ENCODE data around the gene PTPRK. TPM values are rescaled to one million over a fixed set of nuclear protein-coding genes. Genes with fewer than 3 reads are reported as not detected.

Gene PTPRK
- polyA plus RNA-seq, 1 donor (not counting 4 experiments of a cell fraction or from before 2014, with no cell fraction given) = 52.7 TPM

- no peak for TF ChIP-seq EZH2 (IDR thresholded peaks at IDR 0.05; ENCODE audit: low read length)
- TF ChIP-seq, protein P1, sequence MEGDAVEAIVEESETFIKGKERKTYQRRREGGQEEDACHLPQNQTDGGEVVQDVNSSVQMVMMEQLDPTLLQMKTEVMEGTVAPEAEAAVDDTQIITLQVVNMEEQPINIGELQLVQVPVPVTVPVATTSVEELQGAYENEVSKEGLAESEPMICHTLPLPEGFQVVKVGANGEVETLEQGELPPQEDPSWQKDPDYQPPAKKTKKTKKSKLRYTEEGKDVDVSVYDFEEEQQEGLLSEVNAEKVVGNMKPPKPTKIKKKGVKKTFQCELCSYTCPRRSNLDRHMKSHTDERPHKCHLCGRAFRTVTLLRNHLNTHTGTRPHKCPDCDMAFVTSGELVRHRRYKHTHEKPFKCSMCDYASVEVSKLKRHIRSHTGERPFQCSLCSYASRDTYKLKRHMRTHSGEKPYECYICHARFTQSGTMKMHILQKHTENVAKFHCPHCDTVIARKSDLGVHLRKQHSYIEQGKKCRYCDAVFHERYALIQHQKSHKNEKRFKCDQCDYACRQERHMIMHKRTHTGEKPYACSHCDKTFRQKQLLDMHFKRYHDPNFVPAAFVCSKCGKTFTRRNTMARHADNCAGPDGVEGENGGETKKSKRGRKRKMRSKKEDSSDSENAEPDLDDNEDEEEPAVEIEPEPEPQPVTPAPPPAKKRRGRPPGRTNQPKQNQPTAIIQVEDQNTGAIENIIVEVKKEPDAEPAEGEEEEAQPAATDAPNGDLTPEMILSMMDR (optimal IDR thresholded peaks at IDR 0.05 in 1 of 3, IDR thresholded peaks at IDR 0.05 in 1 of 3, conservative IDR thresholded peaks at IDR 0.05 in 1 of 3; ENCODE audit: extremely low read depth in 1 of 3, insufficient read depth in 2 of 3, low read length in 3 of 3) = no peak
- DNase-seq (ENCODE audit: low read depth, low spot score) (no peak), FAIRE-seq (no peak)
- H3K9me3 ChIP-seq (ENCODE audit: control insufficient read depth, low read depth, low read length) = no peaks in the 10 kb centered on the region
- H3K27ac ChIP-seq (ENCODE audit: control insufficient read depth, insufficient read depth, low read length) = no peak overlapping the region
- peaks cover 0 to 4% of the 10 kb centered on the region in 2 experiments for H3K36me3 ChIP-seq (ENCODE audit: control insufficient read depth in 2 of 2, extremely low read depth in 1 of 2, insufficient read depth in 2 of 2, low read length in 2 of 2)
- H3K4me2 ChIP-seq (ENCODE audit: control insufficient read depth, extremely low read depth, insufficient read depth, low read depth, low read length) = no peak overlapping the region
- no peak overlapping the region for H3K9ac ChIP-seq (ENCODE audit: control insufficient read depth, extremely low read depth, insufficient read depth, low read length)
- no peaks in the 10 kb centered on the region for H3K79me2 ChIP-seq (ENCODE audit: control insufficient read depth, insufficient read depth, low read length)
- peaks cover 5% of the 10 kb centered on the region for H3K4me1 ChIP-seq (ENCODE audit: control insufficient read depth, extremely low read depth, insufficient read depth, low read length)
- no peaks in the 10 kb centered on the region for H4K20me1 ChIP-seq (ENCODE audit: control insufficient read depth, extremely low read depth, insufficient read depth, low read length)
- no peak overlapping the region for H2AFZ ChIP-seq (ENCODE audit: control insufficient read depth, low read length)
- dilution Hi-C loops (cut with MboI; ENCODE audit: extremely low pct_ligation_motif_present, low sequenced_read_pairs) = no loop called here
- H3K27me3 ChIP-seq (ENCODE audit: control insufficient read depth, extremely low read depth, insufficient read depth, low read length) = no peaks in the 10 kb centered on the region
- no peaks in the 10 kb centered on the region for H3K9me1 ChIP-seq (ENCODE audit: control insufficient read depth, extremely low read depth, insufficient read depth, low read length)
- no peak overlapping the region for H3K4me3 ChIP-seq (ENCODE audit: control insufficient read depth in 2 of 3, extremely low read depth in 1 of 3, insufficient read depth in 2 of 3, low read depth in 1 of 3, low read length in 3 of 3)
Observed at GRCh38 chr6:127966616-127967015, 553.8 kb downstream of the PTPRK start.

DNA sequence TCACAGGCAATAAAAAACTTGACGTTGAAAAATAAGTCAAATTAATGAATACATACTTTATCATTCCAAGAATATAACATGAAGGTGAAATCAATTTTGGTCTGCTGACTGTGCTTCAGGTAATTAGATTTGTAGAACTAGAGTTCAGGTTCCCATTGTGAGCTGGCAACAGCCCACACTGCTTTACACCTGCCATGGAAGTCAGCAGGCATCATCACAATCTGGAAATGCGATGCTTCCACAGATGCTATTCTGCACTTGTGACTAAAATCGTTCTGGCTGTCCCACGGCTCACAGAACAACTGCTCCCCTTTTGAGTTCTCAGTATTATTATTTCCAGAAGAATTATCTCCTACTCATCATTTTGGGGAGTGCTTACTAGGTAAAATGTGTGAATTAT, 556.9 kb downstream of the PTPRK start:
- no peak for FAIRE-seq
- dilution Hi-C loops (cut with MboI; ENCODE audit: extremely low pct_ligation_motif_present, low sequenced_read_pairs) = no loop called here

More for the DNA sequence above, 556.9 kb downstream of the PTPRK start:
- DNase-seq (ENCODE audit: low read depth, low spot score) = no peak
- Histone ChIP-seq H3K27ac (ENCODE audit: control insufficient read depth, insufficient read depth, low read length) (no peak overlapping the region), H3K9ac (ENCODE audit: control insufficient read depth, extremely low read depth, insufficient read depth, low read length) (no peak overlapping the region), H3K4me1 (ENCODE audit: control insufficient read depth, extremely low read depth, insufficient read depth, low read length) (no peaks in the 10 kb centered on the region), H3K9me3 (ENCODE audit: control insufficient read depth, low read depth, low read length) (no peaks in the 10 kb centered on the region), H4K20me1 (ENCODE audit: control insufficient read depth, extremely low read depth, insufficient read depth, low read length) (no peaks in the 10 kb centered on the region), H3K4me3 (ENCODE audit: control insufficient read depth in 2 of 3, extremely low read depth in 1 of 3, insufficient read depth in 2 of 3, low read depth in 1 of 3, low read length in 3 of 3) (no peak overlapping the region), H3K4me2 (ENCODE audit: control insufficient read depth, extremely low read depth, insufficient read depth, low read depth, low read length) (no peak overlapping the region), H3K27me3 (ENCODE audit: control insufficient read depth, extremely low read depth, insufficient read depth, low read length) (no peaks in the 10 kb centered on the region), H3K9me1 (ENCODE audit: control insufficient read depth, extremely low read depth, insufficient read depth, low read length) (no peaks in the 10 kb centered on the region), H3K79me2 (ENCODE audit: control insufficient read depth, insufficient read depth, low read length) (no peaks in the 10 kb centered on the region), H3K36me3 (ENCODE audit: control insufficient read depth in 2 of 2, extremely low read depth in 1 of 2, insufficient read depth in 2 of 2, low read length in 2 of 2) (peaks cover 0 to 2% of the 10 kb centered on the region in 2 experiments), H2AFZ (ENCODE audit: control insufficient read depth, low read length) (no peak overlapping the region)
- TF ChIP-seq, protein P1 (optimal IDR thresholded peaks at IDR 0.05 in 1 of 3, IDR thresholded peaks at IDR 0.05 in 1 of 3, conservative IDR thresholded peaks at IDR 0.05 in 1 of 3; ENCODE audit: extremely low read depth in 1 of 3, insufficient read depth in 2 of 3, low read length in 3 of 3) = no peak
- TF ChIP-seq EZH2 (IDR thresholded peaks at IDR 0.05; ENCODE audit: low read length) = no peak

Data from keratinocyte (primary cell).